T-helper 9 cell (primary cell): ENCODE data around the gene TIGD3.

ENCODE experiments used
- DNase-seq: peaks from one replicate; pipeline ENCODE4 v3.0.0-alpha.2; 2020
- total RNA-seq, 2 donors: gene quantifications; one replicate each; lab custom pipeline; 2026; lab: John Stamatoyannopoulos, UW

Gene TIGD3, protein sequence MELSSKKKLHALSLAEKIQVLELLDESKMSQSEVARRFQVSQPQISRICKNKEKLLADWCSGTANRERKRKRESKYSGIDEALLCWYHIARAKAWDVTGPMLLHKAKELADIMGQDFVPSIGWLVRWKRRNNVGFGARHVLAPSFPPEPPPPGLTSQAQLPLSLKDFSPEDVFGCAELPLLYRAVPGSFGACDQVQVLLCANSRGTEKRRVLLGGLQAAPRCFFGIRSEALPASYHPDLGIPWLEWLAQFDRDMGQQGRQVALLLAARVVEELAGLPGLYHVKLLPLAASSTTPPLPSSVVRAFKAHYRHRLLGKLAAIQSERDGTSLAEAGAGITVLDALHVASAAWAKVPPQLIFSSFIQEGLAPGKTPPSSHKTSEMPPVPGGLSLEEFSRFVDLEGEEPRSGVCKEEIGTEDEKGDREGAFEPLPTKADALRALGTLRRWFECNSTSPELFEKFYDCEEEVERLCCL
- 1.4 to 1.6 reads per million in 2 donors for total RNA-seq

DNA sequence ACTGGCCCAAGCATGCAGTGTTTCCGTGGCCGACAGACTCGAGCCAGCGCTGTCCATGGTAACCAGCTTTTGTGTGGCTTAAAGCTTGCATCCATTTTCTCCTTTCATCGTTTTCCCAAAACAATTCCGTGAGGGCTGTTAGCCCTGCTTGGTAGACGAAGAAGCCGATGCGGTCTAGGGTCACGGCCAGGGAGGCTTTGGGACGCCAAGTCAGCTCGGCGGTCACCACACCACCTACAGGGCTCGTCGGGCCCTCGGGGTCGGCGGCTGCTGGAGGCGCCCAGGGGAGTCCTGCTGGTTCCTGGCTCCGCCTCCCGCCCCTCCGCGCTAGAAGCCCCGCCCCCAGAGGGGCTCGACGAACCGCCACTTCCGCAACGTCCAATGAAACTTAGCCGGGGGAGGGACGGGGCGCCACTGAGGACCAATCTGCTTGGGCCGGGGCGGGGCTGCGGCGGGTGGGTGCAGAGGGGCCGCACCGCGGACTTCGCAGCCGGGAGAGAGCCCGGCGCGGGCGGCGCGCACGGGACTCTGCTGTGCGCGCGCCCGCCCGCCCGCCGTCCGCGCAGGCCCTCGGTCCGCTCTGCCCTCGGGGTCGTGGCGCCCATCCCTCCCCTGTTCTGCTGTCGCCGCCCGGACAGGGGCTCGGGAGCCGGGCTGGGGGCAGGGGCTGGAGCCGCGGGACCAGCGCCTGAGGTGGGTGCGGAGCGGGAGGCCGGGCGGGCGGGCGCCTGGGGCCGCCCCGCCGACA lies at the start of gene TIGD3:
Gene TIGD3, plus strand, starts transcription at position 487 of the 748 bp plus-strand sequence. CDS start 1,058 bp downstream, outside the sequence.
- DNase-seq, result peak; percentile 97

DNA sequence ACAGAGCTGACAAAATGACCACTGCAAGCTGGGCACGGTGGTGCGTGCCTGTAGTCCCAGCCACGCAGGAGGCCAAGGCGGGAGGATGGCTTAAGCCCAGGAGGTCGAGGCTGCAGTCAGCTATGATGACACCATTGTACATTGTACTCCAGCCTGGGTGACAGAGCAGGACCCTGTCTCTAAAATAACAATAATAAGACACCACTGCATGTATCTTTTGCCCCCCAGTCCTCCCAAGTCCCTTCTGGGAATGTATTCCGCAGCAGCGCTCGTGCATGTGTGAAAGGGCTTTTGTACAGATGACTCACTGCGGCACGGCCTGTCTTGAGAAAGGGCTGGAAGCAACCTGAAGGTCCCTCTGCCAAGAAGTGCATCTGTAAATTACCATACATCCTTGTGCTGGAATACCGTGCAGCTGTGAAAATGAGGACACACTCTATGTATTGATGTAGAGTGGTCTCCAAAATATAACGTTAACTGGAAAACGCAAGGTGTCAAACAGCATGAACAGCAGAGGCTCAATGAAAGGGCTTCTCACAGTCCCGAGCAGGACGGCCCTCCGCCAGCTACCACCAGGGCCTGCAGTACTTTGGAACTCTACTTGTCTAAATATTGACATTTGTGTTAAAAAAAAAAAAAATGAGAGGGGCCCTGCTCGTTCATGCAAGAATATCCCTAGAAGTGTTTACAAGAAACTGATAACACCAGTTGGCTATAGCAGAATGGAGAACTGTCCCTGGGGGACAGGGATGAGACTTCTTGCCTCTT lies 48.9 kb upstream of the TIGD3 start:
- no peak for DNase-seq

DNA sequence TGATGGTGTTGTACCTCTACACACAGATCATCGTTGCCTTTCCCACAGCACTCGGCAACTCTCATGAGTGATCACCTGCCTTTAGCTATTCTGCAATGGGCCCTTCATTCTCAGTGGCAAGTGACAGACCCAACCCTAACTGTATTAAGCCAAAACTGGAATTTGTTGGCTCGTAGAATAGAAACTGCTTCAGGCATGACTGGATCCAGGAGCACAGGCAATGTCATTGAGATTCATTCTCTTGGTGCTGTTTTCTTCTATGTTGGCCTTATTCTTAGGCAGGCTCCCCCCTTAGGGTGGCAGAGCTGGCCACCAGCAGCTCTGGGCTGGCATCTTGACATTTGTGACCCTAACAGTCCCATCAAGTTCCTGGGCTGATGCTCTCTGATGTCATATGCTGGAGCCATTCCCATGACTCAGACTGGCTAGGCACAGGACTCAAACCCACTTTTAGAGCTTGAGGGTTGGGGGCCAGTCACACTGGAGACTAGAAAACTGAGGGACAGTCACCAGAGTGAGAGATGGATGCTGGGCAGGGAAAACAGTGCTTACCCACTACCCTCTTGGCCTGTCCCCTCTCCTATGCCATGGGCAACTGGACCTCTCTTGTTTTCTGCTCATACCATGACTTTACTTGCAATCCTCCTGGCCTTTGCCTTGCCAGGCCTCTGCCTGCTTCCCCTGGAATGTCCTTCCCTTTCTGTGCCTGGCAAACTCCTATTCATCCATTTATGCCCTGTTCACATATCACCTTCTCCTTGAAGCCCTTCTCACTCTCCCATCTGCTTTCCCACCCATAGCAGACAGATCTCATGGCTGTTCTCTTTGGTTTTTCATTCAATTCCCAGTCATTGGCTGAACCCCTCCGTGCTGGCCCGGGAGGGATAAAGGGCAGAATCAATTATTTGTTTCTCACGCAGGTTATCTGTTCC lies 47.0 kb upstream of the TIGD3 start:
- no peak for DNase-seq

DNA sequence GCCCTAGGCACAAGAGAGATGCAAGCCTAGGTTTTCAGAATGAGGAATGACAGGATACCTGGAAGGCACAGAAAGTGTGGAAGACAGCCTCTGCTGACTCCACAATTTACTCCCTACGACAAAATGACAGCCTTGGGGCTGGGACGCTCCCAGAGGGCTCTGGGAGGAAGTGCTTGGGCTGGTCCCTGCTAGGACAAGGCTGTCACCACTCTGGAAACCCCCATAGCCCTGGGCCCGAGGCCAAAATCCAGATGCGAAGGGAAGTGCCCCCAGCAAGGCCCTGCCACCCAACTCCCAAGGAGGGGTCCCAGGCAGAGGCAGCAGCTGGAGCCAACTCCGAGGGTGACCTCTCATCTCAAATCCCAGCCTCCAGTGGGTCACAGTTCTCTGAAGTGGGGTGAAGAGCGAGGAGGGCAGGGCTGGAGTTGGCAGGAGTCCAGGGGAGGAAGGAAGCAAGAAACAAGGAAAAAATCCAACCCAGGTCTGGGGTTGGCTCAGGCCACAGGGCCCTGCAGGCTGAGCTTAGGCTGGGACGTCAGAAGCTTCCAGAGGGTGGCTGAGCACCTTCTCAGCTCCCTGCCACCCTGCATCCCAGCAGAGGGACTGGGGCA lies 46.2 kb upstream of the TIGD3 start:
- no peak for DNase-seq

DNA sequence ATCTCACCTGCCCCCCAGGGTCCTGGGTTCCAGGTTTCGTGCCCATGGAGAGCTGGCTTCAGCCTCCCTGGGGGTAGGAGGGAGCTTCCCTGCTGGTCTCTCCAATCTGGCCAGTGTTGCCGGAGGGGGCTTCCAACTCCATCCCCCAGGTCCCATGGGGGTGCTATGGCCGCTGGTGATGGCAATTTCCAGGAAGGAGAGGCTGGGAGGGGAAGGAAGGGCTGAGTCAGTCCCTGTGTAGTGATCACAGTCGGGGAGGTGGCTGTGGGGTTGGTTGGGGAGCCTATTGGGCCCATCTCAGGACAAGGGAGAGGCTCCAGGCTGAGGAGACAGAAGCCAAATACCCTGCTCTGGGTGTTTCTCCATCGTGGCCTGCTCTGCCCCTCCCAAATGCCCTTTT lies 45.5 kb upstream of the TIGD3 start:
- DNase-seq, result no peak

DNA sequence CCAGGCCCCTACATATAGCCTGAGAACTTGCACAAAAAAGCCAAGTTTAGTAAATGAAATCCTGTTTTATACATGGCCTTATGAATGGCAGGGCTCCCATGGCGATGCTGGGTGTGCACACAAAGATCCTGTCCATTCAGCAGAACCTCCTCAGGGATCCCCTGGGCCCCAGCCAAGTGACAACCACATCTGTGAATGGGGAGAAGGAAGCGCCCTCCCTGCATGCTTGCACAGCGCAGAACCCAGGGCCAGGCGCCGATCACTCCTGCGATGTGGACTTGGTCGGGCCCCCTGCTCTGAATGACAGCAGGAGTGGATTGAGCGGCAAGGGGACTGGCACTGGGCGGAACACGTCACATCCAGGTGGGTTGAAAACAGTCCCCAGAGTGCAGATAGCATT lies 44.3 kb upstream of the TIGD3 start:
- DNase-seq, result no peak

DNA sequence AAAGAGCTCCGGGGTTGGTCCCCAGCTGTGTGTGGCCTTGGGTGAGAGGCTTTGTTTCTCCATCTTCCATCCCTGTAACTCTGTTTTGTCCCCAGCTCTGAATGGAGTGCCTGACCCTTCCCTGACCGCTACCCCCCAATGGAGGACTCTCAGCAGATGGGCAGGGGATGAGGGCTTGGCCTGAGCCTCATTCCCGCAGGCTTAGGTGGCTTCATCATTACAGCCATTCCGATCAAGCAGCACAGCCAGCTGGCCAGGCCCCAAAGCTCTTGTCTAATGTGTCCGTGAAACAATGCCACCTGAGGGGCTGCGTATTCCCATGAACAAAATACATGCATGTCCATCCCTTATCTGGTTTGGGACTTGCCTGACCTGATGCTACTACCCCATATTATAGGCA lies 43.8 kb upstream of the TIGD3 start:
- no peak for DNase-seq

DNA sequence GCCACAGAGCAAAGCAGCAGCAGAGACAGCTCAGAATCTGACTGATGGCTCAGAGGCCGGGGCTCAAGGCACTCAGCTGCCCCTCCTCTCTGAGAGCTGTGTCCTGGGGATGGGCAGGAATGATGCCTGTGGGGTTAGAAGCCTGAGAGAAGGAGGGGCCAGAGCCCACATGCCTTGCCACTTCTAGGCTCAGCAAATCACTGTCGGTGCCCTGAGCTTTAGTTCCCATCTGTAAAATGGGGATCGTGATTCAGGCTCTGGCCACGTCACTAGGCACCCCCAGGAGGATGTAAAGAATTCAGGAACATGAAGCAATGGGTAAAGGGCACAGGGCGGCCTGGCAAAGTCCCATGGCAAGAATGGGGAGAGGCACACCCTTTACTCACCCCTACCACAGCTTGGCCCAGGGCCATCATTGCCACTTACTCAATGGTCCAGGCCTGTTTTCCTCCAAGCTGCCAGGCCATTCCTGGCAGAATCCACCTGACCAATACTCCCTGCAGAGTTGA lies 43.3 kb upstream of the TIGD3 start:
- DNase-seq, result no peak

DNA sequence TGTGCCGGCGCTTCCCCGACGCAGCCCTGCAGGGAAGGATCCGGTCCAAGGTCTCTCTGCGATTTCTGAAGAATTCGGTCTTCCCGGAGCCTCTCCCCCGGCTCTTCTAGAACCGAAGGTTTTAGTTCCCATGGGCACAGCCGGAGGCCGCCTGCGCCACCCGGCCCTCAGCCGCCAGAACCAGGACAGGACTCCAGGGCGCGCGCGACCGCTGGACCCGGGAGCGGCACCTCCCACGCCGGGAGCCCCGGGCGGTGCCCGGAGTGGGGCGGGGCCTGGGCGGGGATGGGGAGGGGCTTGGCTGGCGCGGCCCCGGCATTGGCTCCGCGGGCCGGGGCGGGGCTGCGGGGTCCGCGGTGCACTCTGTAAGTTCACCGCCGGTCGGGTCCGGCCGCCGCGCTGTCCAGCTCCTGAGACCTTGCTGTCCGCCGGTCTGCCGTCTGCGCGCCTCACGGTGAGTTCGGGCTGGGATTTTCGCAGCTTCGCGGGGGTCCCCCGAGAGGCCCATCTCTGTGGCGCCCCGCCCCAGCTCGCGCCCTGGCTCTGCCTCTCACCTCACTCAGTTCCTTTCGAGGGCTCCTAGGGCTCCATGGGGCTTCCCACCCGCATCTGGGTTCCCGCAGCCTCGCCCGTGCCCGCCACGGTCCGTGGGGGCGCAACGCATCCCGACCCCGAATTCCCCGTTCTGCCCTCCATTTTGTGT lies 39.9 kb upstream of the TIGD3 start, which contains the start of gene CDC42EP2:
Gene CDC42EP2, plus strand, starts transcription at position 366 of the 703 bp plus-strand sequence. CDS start 6,033 bp downstream, outside the sequence.
- peak; percentile 78 for DNase-seq

DNA sequence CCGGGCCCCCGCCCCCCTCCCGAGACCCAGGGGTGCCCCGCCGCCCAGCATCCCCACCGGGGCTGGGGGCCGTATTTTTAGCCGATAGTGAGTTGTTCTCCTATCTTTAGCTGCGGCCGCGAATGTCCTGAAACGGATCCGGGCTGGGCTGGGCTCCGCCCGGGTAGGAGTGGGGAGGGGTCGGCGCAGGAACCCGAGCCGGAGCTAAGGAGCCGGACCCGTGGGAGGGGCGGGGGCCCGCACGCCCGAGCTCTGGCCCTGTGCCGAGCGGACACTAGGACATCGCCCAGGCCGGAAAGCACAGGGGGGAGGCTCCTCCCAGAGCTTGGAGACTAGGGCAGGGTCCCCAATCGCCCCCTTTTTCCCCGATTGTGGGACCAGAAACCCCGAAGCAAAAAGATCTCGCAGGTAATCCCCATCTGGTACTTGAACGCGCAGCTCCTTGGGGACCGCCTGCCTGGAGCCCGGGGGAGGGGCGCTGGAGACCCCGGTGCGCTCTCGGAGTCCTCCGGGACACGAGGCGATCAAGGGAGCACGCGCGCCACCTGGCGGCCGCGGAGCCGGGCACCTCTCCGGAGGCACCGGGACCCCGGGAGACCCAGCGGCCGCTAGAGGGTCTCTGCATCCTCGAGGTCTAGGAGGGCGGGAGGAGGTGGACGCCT lies 39.2 kb upstream of the TIGD3 start:
- DNase-seq, result peak; percentile 81

DNA sequence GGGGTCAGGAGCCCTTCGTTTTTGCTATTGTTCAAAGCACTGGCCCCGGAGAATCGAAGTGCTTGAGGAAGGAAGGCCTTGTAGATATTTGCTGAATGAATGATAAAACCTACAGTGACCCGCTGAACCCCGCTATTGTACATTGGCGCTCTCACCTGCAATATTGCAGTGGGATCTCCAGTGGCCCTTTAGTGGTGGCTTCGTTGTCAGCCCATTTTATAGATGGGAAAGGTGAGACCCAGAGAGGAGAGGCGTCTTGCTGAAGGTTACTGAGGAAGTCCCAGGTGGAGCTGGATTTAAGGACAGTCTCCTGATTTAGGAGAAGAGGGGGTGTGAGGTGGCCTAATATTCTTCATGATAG lies 38.7 kb upstream of the TIGD3 start:
- no peak for DNase-seq

DNA sequence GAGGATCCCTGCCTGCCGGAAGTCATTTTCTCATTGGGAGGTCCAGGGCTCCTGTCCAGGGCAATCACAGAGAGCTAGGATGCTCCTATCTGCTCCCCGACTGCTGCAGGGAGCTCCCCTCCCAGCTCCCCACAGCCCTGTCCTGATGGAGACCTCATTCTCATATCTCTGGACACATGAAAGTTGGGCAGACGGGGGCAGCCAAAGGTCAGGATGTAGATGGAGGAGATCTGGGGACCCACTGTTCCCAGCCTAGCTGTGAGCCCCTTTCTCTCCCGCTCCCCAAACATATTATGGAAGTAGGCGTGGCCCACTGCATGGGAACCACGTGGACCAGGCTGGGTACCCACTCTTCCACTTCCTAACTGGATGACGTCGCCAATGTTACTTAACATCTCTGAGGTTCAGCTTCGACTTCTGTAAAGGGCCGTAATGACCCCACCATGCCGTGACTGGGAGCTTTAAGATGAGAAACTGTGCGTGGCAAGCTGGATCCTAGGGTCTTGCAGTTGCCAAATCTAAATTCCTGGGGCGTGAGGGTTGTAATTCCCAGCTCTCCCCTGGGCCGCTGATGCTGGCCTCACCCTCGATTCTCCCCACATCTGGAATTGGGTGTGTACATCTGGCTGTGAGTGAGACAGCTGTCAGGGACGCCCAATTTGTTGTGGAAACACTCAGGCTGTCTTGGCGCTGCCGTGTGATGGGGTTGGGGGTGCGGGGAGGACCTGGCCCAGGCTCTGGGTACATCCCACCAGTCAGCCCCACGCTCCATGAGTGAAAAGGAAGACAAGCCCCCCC lies 38.1 kb upstream of the TIGD3 start:
- DNase-seq, result no peak

DNA sequence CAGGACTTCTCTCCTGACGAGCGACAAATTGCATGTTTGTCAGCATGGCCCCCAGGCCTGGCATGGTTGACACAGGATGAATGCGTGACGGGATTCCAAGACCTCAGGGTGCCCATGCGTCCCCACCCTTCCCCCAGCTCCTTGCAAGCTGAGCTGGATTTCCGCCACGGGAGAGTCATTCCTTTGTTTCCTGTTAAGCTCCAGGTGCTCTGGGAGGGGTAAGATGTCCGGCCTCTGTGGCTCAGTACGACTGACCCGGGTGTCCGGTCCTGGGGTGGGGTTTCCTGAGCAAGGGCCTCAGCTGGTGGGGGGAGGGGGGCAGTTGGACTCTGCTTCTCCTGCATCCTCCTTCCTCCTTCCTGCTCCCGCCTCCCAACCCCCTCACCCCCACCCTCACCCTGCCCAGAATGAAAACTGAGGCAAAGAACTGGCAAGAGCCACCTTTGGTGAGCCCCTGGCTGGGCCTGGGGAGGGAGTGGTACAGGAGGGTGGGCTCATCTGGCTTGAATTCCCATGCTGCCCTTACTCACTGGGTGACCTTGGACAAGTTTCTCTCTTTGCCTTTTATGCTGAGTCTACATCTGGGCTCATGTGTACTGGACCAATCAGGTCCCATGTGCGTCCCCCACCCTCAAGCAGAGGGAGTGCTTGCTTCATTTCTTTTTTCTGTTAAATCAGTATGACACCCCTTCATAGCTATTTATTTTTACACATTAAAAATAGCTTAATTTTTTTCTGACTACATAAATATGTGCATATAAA lies 37.3 kb upstream of the TIGD3 start:
- no peak for DNase-seq

DNA sequence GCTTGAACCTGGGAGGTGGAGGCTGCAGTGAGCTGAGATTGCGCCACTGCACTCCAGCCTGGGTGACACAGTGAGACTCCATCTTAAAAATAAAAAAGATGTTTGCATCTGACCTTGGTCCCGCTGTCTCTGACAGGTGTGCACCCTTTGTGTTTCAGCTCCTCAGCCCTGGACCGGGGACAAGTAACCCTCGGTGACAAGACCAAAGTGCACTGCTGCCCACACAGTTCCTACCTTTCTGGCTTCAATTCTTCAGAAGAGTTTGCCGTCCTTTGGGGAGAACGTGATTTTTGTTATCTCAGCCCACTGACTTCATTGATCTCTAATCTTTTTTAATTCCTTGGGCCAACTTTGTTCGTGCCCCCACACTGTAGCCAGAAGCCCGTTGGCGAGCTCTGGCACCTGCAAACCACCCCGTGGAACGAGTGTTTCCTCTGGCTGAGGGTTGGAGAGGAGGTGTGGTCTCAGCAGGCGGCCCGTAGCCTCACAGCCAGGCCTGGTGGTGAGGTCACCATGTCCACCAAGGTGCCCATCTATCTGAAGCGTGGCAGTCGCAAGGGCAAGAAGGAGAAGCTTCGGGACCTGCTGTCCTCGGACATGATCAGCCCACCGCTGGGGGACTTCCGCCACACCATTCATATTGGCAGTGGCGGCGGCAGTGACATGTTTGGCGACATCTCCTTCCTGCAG lies 34.0 kb upstream of the TIGD3 start:
- DNase-seq, result no peak

DNA sequence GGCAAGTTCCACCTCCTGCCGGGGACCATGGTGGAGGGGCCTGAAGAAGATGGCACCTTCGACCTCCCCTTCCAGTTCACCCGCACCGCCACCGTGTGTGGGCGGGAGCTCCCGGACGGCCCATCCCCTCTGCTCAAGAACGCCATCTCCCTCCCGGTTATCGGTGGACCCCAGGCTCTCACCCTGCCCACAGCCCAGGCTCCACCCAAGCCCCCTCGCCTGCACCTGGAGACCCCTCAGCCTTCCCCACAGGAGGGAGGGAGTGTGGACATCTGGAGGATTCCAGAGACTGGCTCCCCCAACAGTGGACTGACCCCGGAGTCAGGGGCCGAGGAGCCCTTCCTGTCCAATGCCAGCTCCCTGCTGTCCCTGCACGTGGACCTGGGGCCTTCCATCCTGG lies 33.5 kb upstream of the TIGD3 start:
- DNase-seq, result no peak

DNA sequence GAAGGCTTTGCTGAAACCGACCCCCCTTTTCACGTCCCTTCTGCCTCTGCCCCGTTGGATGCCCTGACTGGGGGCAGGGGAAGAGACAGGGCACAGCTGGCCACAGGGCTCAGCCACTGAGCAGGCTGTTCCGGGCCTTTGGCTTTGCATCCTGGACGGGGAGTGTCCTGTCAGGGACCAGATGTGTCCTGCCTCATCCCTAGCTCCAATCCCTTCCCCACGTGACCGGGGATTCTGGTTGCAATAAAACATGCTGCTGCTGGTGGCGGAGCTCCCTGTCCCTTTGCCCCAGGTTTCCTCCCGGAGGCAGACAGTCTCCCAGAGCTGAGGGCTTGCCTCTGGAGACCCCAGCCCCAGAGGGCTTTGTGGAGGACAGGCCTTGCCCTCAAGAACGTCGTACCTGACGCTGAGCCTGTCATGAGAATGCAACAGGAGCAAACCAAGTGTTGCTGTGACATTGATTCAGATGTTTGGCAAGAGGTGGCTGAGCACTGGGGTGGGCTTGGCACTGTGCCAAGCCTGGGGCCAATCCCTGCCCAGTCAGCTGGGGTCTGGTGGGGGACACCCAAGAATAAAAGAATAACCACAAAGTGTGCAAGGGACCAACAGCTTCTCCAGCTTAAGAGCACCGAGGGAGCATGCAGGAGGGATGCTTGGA lies 32.6 kb upstream of the TIGD3 start:
- no peak for DNase-seq

DNA sequence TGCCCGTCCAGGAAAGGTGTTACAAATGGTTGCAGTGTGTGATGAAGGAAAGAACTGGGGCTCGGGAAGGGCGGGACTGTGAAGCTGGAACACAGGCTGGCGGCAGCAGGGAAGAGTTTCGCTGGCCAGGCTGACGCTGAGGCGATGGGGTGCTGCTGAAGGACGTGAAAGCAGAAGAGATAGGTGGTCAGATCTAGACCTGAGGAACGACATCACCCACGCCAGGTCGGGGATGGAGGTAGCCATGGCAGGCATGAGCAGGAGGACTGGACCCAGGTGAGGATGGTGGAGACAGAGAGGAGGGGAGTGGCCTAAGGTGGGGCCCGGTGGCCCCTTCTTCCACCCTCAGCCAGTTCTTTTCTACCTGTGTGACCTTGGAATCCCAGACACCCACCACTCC lies 30.7 kb upstream of the TIGD3 start:
- DNase-seq, result no peak
